K562 (cell line): ENCODE results near the gene ZNF691. TPM values are rescaled to one million over a fixed set of nuclear protein-coding genes. Genes with fewer than 3 reads are reported as not detected.

Experiments used
- BRD4 ChIP-seq: fragments of 200-600 bp; sonication (generic); IDR thresholded peaks from 2 replicates; pipeline ENCODE4 v1.6.1; 2017; ENCODE audit warnings: inconsistent platforms
- HDAC6 ChIP-seq: IDR thresholded peaks from 2 replicates; pipeline ENCODE4 v1.6.1; 2012; ENCODE audit warnings: low read depth, mild to moderate bottlenecking, control low read depth, inconsistent platforms, low read length, moderate library complexity
- KHSRP ChIP-seq: fragments of 450-650 bp; IDR thresholded peaks from 2 replicates; pipeline ENCODE4 v1.6.1; 2017
- MEF2D ChIP-seq: conservative IDR thresholded peaks from 2 replicates; pipeline ENCODE4 v1.6.1; 2016; ENCODE audit warnings: low read depth, missing genetic modification characterization, missing compliant biosample characterization
- NFIX ChIP-seq: fragments of 250-450 bp; sonication (Bioruptor Pico); IDR thresholded peaks from 2 replicates; pipeline ENCODE4 v1.4.0; 2020; ENCODE audit warnings: low read depth, mild to moderate bottlenecking, moderate library complexity
- RAD51 ChIP-seq: fragments of 450-650 bp; IDR thresholded peaks from 2 replicates; pipeline ENCODE4 v1.7.1; 2016; ENCODE audit warnings: low read depth, mild to moderate bottlenecking, borderline replicate concordance
- RBM34 ChIP-seq: fragments of 200-400 bp; formaldehyde crosslinking; IDR thresholded peaks from 2 replicates; pipeline ENCODE4 v1.6.1; 2018; ENCODE audit warnings: low read length, borderline replicate concordance; ENCODE audit not compliant: insufficient read depth
- SMARCC2 ChIP-seq: fragments of 450-650 bp; IDR thresholded peaks from 2 replicates; pipeline ENCODE4 v1.6.1; 2017; ENCODE audit warnings: antibody characterized with exemption, moderate library complexity, mild to moderate bottlenecking, low read depth
- TBP ChIP-seq: optimal IDR thresholded peaks from 2 replicates; pipeline ENCODE3; 2011; ENCODE audit warnings: low read depth, low read length, improper control_type of control experiment
- ZEB2 ChIP-seq: fragments of 450-650 bp; IDR thresholded peaks from 2 replicates; pipeline ENCODE4 v1.6.1; 2016
- ZNF224 ChIP-seq: sonication (generic); formaldehyde crosslinking; IDR thresholded peaks from 2 replicates; pipeline ENCODE4 v1.8.0; 2022; ENCODE audit warnings: mild to moderate bottlenecking, missing genetic modification reagents
- ZNF445 ChIP-seq: fragments of 250-450 bp; sonication (Bioruptor Pico); IDR thresholded peaks from 2 replicates; pipeline ENCODE4 v1.4.0; 2020; ENCODE audit warnings: low read depth, mild to moderate bottlenecking, moderate library complexity
- polyA plus RNA-seq, 8 experiments: library from polyadenylated mRNA; depleted of rRNA in 4 of 8; stranded (reverse) in 5 of 8; unstranded in 3 of 8; fragments of >200 nt; fragmentation: Nextera tagmentation in 2 of 8; fragmentation: Illumina TruSeq in 1 of 8; extraction: Ambion mirVana in 2 of 8; extraction: Trizol in 1 of 8; gene quantifications; 2 replicates each; pipeline versions ENCODE4 v1.2.1 to v1.2.3, GENCODE V29; 2011 to 2014; ENCODE audit warnings: inconsistent platforms in 1 of 8, missing spikeins in 1 of 8
- total RNA-seq, 7 experiments: library from RNA; depleted of rRNA in 6 of 7; stranded (reverse); fragments of >200 nt in 6 of 7; fragmentation: Illumina TruSeq in 2 of 7; extraction: Trizol in 2 of 7; gene quantifications; 2 replicates each; pipeline versions ENCODE4 v1.2.1 to v1.2.3, GENCODE V29; 2011 to 2021; ENCODE audit warnings: low replicate concordance in 1 of 7
- TF ChIP-seq, protein P1 (sequence below): sonication (generic); formaldehyde crosslinking; IDR thresholded peaks from 2 replicates; pipeline ENCODE4 v1.8.0; 2022; ENCODE audit warnings: mild to moderate bottlenecking, missing genetic modification reagents
- TF ChIP-seq, protein P2 (sequence below): fragments of 250-450 bp; sonication (Bioruptor Pico); IDR thresholded peaks from 2 replicates; pipeline ENCODE4 v1.5.0; 2021; ENCODE audit warnings: mild to moderate bottlenecking, borderline replicate concordance
- TF ChIP-seq, protein P3 (sequence below): fragments of 250-450 bp; sonication (Bioruptor Pico); IDR thresholded peaks from 2 replicates; pipeline ENCODE4 v1.5.1; 2021; ENCODE audit warnings: mild to moderate bottlenecking

The ZNF691 gene
- total and polyA plus RNA-seq, 9 of the 15 experiments (the other 6 are each of a cell fraction or from before 2014, with no cell fraction given) = 10.7 to 30.4 (median 14.8) TPM

DNA sequence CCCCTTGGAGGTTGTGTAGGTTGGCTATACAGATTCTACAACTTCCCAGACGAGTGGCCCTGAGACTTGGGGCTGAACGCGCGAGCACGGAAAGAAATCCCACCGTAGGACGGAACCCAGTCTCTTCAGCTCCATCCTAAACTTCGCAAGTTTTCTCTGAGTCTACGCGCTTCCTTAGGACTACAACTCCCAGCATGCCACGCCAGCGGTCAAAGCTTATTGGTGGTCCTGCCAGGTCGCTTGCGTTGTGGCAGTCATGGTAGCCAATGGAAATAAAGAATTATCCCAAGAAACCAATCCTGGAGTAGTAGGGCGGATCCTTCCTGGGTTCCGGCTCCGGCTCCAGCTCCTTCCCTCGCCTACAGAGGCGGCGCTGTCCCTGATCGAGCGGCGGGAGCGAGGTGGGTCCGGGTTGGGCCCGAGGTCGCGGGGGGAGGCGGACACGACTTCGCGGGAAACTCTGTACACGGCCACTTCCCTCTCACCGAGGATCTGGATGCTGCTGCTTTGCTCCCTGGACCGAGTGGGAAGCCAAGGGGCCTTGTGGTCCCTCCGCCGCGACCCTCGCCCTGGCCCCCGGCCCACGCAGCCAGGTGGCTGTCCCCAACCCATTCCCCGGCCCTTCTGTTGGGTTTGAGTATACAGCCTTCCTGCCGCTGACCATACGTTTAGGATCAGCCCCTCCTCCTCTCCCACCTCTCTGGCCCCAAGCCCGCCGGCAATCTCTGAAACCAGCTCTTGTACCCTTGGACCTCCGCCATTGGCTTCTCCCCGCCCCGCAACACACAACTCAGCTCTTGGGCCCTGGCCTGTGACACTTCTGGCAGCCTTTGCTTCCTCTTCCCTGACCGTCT lies at the start of gene ZNF691 (continued):
- TF ChIP-seq, protein P1, sequence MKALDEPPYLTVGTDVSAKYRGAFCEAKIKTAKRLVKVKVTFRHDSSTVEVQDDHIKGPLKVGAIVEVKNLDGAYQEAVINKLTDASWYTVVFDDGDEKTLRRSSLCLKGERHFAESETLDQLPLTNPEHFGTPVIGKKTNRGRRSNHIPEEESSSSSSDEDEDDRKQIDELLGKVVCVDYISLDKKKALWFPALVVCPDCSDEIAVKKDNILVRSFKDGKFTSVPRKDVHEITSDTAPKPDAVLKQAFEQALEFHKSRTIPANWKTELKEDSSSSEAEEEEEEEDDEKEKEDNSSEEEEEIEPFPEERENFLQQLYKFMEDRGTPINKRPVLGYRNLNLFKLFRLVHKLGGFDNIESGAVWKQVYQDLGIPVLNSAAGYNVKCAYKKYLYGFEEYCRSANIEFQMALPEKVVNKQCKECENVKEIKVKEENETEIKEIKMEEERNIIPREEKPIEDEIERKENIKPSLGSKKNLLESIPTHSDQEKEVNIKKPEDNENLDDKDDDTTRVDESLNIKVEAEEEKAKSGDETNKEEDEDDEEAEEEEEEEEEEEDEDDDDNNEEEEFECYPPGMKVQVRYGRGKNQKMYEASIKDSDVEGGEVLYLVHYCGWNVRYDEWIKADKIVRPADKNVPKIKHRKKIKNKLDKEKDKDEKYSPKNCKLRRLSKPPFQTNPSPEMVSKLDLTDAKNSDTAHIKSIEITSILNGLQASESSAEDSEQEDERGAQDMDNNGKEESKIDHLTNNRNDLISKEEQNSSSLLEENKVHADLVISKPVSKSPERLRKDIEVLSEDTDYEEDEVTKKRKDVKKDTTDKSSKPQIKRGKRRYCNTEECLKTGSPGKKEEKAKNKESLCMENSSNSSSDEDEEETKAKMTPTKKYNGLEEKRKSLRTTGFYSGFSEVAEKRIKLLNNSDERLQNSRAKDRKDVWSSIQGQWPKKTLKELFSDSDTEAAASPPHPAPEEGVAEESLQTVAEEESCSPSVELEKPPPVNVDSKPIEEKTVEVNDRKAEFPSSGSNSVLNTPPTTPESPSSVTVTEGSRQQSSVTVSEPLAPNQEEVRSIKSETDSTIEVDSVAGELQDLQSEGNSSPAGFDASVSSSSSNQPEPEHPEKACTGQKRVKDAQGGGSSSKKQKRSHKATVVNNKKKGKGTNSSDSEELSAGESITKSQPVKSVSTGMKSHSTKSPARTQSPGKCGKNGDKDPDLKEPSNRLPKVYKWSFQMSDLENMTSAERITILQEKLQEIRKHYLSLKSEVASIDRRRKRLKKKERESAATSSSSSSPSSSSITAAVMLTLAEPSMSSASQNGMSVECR = peak; percentile 87; the same call in 1 of the 2 replicates
- TF ChIP-seq ZNF445 (0 out of 2 replicates have a peak, but pooled peaks have one; percentile 39), SMARCC2 (no peak), HDAC6 (no peak), NFIX (CRISPR knock-in tag) (no peak), RBM34 (no peak), ZNF224 (CRISPR knock-in tag) (no peak), TBP (peak; percentile 88), RAD51 (no peak), KHSRP (no peak), BRD4 (no peak), MEF2D (tag) (no peak), ZEB2 (0 out of 2 replicates have a peak, but pooled peaks have one; percentile 27)
- TF ChIP-seq, protein P2, sequence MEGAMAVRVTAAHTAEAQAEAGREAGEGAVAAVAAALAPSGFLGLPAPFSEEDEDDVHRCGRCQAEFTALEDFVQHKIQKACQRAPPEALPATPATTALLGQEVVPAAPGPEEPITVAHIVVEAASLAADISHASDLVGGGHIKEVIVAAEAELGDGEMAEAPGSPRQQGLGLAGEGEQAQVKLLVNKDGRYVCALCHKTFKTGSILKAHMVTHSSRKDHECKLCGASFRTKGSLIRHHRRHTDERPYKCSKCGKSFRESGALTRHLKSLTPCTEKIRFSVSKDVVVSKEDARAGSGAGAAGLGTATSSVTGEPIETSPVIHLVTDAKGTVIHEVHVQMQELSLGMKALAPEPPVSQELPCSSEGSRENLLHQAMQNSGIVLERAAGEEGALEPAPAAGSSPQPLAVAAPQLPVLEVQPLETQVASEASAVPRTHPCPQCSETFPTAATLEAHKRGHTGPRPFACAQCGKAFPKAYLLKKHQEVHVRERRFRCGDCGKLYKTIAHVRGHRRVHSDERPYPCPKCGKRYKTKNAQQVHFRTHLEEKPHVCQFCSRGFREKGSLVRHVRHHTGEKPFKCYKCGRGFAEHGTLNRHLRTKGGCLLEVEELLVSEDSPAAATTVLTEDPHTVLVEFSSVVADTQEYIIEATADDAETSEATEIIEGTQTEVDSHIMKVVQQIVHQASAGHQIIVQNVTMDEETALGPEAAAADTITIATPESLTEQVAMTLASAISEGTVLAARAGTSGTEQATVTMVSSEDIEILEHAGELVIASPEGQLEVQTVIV (CRISPR knock-in tag) = no peak
- TF ChIP-seq, protein P3, sequence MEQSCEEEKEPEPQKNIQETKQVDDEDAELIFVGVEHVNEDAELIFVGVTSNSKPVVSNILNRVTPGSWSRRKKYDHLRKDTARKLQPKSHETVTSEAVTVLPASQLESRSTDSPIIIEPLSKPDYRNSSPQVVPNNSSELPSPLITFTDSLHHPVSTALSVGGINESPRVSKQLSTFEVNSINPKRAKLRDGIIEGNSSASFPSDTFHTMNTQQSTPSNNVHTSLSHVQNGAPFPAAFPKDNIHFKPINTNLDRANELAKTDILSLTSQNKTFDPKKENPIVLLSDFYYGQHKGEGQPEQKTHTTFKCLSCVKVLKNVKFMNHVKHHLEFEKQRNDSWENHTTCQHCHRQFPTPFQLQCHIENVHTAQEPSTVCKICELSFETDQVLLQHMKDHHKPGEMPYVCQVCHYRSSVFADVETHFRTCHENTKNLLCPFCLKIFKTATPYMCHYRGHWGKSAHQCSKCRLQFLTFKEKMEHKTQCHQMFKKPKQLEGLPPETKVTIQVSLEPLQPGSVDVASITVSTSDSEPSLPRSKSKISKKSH = no peak
